Measurements from ENCODE around the gene IL34. TPM values are rescaled to one million over a fixed set of nuclear protein-coding genes. Genes with fewer than 3 reads are reported as not detected.

The IL34 gene
- total RNA-seq, 6 donors from 2014 or later: 3.0 to 32.1 (median 14.8) TPM

DNA sequence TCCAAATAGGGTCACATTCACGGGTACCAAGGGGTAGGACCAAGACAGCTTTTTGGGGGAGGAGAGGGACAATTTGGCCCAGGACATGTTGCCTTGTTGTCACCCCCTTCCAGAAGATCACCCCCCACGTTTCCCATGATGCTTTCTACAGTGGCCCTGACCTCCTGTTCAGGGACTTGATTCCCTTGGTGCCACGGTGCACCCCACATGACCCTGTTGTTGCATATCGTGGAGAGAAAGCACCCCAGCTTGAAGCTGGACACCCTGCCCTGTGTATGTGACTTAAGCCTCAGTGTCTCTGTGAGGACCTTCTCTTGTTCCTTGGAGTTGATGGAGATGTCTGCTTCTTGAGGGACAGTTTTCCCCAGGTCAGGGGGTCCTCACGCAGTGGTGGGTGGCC, 12.6 kb downstream of the IL34 start:
- H3K4me3 ChIP-seq: no peak overlapping the region
- H3K9me3 ChIP-seq: no peaks in the 10 kb centered on the region
- no peak for TF ChIP-seq POLR2AphosphoS5 (IDR thresholded peaks at IDR 0.05)
- no peak for TF ChIP-seq POLR2A (IDR thresholded peaks at IDR 0.05)
- no peak for TF ChIP-seq EP300 (IDR thresholded peaks at IDR 0.05)
- TF ChIP-seq, protein P1, sequence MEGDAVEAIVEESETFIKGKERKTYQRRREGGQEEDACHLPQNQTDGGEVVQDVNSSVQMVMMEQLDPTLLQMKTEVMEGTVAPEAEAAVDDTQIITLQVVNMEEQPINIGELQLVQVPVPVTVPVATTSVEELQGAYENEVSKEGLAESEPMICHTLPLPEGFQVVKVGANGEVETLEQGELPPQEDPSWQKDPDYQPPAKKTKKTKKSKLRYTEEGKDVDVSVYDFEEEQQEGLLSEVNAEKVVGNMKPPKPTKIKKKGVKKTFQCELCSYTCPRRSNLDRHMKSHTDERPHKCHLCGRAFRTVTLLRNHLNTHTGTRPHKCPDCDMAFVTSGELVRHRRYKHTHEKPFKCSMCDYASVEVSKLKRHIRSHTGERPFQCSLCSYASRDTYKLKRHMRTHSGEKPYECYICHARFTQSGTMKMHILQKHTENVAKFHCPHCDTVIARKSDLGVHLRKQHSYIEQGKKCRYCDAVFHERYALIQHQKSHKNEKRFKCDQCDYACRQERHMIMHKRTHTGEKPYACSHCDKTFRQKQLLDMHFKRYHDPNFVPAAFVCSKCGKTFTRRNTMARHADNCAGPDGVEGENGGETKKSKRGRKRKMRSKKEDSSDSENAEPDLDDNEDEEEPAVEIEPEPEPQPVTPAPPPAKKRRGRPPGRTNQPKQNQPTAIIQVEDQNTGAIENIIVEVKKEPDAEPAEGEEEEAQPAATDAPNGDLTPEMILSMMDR (IDR thresholded peaks at IDR 0.05): no peak
- no peak for ATAC-seq (ENCODE audit: low FRiP score in 2 of 2)
- no peak overlapping the region for H3K27ac ChIP-seq
- no peaks in the 10 kb centered on the region for H3K27me3 ChIP-seq
- H3K36me3 ChIP-seq: peaks cover 2 to 25% (median 14%) of the 10 kb centered on the region in 4 donors
- WGBS, 2 donors: 77 to 82% methylated on average over 3 to 5 of the region's 5 CpGs
- H3K4me1 ChIP-seq: peaks cover 0 to 7% (median 3%) of the 10 kb centered on the region in 4 donors
- no peak for DNase-seq

DNA sequence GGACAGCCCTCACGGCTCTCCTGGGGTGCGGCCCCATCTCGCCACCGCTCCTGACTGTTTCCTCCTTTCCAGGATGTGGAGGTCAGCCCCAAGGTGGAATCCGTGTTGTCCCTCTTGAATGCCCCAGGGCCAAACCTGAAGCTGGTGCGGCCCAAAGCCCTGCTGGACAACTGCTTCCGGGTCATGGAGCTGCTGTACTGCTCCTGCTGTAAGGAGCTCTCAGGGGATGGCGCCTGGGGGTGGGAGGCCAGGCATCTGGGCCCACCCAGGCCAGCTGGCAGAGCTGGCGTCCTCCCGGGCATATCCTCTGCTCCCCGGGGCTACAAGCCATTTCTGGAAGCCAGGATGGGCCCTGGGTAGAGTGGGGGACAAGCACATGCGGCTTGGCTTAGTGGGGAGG, 13.2 kb downstream of the IL34 start:
- Histone ChIP-seq H3K27ac (no peak overlapping the region), H3K4me3 (no peak overlapping the region), H3K27me3 (no peaks in the 10 kb centered on the region), H3K36me3 (peaks cover 8 to 32% (median 21%) of the 10 kb centered on the region in 4 donors), H3K4me1 (peaks cover 0 to under 1% (median 0%) of the 10 kb centered on the region in 4 donors), H3K9me3 (no peaks in the 10 kb centered on the region)
- ATAC-seq (ENCODE audit: low FRiP score in 2 of 2) (no peak), DNase-seq (no peak)
- TF ChIP-seq, protein P1 (IDR thresholded peaks at IDR 0.05): no peak
- no peak for TF ChIP-seq POLR2AphosphoS5 (IDR thresholded peaks at IDR 0.05)
- TF ChIP-seq POLR2A (IDR thresholded peaks at IDR 0.05): no peak
- no peak for TF ChIP-seq EP300 (IDR thresholded peaks at IDR 0.05)
- WGBS, 2 donors: 80 to 90% methylated on average over 7 to 10 of the region's 12 CpGs

DNA sequence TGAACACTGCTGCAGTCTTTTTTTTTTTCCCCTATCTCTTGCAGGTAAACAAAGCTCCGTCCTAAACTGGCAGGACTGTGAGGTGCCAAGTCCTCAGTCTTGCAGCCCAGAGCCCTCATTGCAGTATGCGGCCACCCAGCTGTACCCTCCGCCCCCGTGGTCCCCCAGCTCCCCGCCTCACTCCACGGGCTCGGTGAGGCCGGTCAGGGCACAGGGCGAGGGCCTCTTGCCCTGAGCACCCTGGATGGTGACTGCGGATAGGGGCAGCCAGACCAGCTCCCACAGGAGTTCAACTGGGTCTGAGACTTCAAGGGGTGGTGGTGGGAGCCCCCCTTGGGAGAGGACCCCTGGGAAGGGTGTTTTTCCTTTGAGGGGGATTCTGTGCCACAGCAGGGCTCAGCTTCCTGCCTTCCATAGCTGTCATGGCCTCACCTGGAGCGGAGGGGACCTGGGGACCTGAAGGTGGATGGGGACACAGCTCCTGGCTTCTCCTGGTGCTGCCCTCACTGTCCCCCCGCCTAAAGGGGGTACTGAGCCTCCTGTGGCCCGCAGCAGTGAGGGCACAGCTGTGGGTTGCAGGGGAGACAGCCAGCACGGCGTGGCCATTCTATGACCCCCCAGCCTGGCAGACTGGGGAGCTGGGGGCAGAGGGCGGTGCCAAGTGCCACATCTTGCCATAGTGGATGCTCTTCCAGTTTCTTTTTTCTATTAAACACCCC, 13.8 kb downstream of the IL34 start:
- ATAC-seq (ENCODE audit: low FRiP score in 2 of 2) (no peak), DNase-seq (peak in 1 of 2 donors; percentile 66)
- Histone ChIP-seq H3K4me1 (no peaks in the 10 kb centered on the region), H3K27ac (no peak overlapping the region), H3K9me3 (no peaks in the 10 kb centered on the region), H3K4me3 (no peak overlapping the region), H3K27me3 (no peaks in the 10 kb centered on the region), H3K36me3 (peaks cover 14 to 37% (median 26%) of the 10 kb centered on the region in 4 donors)
- WGBS, 2 donors: 84 to 100% methylated on average over 2 to 15 of the region's 16 CpGs
- TF ChIP-seq POLR2A (IDR thresholded peaks at IDR 0.05) (no peak), EP300 (IDR thresholded peaks at IDR 0.05) (no peak), POLR2AphosphoS5 (IDR thresholded peaks at IDR 0.05) (no peak)
- TF ChIP-seq, protein P1 (IDR thresholded peaks at IDR 0.05): no peak

DNA sequence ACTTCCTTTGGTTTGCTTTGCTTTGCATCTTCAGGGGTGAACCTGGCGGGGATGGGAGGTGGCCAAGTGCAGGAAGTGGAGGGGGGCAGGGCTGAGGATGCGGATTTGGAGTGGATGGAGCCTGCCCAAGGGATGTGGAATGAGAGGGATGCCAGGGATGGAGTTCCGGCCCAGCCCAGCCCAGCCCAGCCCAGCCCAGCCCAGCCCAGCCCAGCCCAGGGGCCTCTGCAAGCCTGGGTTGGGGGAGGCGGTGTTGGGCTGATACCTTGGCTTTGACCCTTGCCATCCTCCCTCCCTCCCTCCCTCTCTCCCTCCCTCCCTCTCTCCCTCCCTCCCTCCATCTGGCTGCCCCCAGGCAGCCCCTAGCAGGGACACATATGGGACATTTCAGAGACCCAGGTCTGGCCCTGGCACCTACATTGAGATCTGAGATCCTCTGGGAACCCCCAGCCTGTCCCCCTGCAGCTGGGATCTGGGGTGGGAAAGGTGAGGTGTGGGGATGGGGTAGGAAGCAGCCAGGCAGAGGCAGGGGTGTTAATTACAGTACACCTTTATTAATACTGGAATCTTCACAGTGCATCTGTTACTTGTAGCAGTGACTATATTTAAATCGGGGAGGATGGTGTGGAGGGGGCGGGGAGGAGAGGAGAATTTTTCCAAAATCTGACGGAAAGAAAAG, 14.5 kb downstream of the IL34 start:
- no peak overlapping the region for H3K27ac ChIP-seq
- H3K4me1 ChIP-seq: no peaks in the 10 kb centered on the region
- H3K36me3 ChIP-seq: peaks cover 19 to 44% (median 33%) of the 10 kb centered on the region in 4 donors
- no peaks in the 10 kb centered on the region for H3K9me3 ChIP-seq
- ATAC-seq (ENCODE audit: low FRiP score in 2 of 2): no peak
- WGBS, 2 donors: 51 to 60% methylated on average over 6 of the region's 7 CpGs
- no peaks in the 10 kb centered on the region for H3K27me3 ChIP-seq
- TF ChIP-seq, protein P1 (IDR thresholded peaks at IDR 0.05): no peak
- no peak for TF ChIP-seq POLR2AphosphoS5 (IDR thresholded peaks at IDR 0.05)
- TF ChIP-seq EP300 (IDR thresholded peaks at IDR 0.05): no peak
- TF ChIP-seq POLR2A (IDR thresholded peaks at IDR 0.05): no peak
- H3K4me3 ChIP-seq: no peak overlapping the region
- peak in 1 of 2 donors; percentile 11 for DNase-seq

All from upper lobe of left lung (tissue), 6 donors.